CD4-positive, alpha-beta T cell treated with Interleukin-6 for 4 hours (primary cell): Measurements from ENCODE around the gene RAPGEF1.
"Not testable (repeated sequence)": the region's sequence is repeated elsewhere in the genome, so short reads cannot be mapped to it uniquely, and the experiment has no call there.

ENCODE experiments used
- DNase-seq: peaks from one replicate; pipeline ENCODE4 v3.0.0-alpha.2; 2020; ENCODE audit warnings: mixed read lengths

The RAPGEF1 gene

DNA sequence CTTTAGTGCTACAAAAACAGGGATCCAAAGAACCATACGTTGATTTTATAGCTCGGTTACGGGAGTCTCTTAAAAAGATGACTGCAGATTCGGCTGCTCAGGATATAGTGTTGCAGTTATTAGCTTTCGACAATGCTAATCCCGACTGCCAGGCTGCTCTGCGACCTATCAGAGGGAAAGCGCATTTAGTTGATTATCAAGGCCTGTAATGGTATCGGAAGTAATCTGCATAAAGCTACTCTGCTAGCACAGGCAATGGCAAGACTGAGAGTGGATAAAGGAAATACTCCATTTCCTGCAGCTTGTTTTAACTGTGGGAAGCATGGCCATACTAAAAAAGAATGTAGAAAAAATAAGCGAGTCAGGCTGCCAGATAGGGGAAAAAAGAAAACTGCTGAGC, 58.0 kb downstream of the RAPGEF1 start:
- DNase-seq = not testable (repeated sequence)

- not testable (repeated sequence) for DNase-seq
These were observed 58.8 kb downstream of the RAPGEF1 start for GRCh38 chr9:131681108-131681507.

- no peak for DNase-seq
These were observed 60.4 kb downstream of the RAPGEF1 start for GRCh38 chr9:131679261-131680020.

- peak; percentile 87 for DNase-seq
These were observed 61.3 kb downstream of the RAPGEF1 start for GRCh38 chr9:131678499-131679111.

DNA sequence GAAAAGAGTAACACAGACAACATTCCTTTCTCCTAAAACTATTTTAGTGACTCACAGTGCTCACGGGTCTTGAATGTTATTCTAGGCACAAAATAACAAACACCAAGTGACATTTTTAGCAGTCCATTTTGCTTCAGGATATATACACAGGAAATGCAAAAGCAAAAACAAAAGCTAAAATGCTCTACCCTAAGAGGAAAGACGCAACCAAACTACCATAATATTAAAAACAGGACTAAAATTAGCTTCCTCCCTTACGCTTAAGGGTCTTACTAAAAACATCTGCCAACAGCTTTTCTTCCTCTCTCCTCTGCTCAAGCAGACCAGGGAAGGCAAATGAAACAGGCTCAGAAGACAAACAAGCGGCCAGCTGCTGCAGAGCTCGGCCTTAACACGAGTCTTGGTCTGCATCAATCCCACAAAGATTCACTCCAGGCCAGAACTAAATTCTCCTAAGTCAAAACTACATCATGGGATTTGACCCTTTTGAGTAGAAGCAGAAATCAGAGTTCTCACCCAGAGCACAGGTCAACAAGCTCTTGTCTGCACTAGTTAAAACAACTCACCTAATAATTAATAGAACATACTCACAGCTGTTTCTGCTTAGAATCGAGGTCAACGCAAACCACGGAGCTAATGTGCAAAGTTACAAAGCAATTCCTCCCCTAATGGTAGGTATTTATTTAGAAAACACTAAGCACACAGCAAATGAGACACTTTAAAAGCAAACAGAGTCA, 62.3 kb downstream of the RAPGEF1 start:
- no peak for DNase-seq

DNA sequence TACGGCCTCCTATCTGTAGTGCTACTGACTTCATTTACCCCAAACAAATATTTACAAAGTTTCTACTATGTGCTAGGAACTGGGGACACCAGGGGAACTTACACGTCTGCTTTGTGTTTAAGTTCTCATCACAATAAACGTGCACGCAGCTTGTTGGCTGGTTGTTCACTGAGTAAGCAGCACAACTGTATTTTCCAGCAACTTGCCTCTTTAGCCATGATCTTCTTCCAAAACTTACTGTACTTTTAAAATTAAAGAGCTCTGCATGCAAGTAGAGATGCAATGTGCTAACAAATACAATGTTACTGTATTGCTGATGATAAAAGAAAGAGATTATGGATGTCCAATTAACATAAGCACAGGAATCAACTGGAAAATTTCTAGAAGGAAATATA, 62.8 kb downstream of the RAPGEF1 start:
- no peak for DNase-seq

DNA sequence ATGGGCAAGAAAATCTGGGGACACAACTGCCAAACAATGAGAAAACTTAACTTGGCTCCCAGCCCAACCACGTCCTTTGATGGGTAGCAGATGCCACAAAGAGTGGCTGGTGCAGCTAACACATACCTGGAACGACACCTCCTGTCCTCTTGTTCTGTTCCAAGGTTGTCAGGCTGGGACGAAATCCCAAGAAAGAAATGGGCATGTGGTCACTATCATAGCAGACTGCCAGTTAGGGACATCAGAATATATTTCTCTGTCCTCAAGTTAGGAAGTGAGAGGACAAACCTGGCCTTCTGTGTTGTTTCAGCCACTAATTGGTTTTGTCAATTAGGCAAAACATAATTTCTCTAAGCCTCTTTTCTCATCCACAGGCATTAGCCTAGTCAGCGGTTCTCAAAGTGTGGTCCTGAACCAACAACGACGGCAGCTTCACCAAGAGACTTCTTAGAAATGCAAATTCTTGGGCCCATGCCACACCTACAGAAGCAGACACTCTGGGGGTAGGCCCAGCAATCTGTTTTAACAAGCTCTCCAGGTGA, 63.4 kb downstream of the RAPGEF1 start:
- peak; percentile 81 for DNase-seq

DNA sequence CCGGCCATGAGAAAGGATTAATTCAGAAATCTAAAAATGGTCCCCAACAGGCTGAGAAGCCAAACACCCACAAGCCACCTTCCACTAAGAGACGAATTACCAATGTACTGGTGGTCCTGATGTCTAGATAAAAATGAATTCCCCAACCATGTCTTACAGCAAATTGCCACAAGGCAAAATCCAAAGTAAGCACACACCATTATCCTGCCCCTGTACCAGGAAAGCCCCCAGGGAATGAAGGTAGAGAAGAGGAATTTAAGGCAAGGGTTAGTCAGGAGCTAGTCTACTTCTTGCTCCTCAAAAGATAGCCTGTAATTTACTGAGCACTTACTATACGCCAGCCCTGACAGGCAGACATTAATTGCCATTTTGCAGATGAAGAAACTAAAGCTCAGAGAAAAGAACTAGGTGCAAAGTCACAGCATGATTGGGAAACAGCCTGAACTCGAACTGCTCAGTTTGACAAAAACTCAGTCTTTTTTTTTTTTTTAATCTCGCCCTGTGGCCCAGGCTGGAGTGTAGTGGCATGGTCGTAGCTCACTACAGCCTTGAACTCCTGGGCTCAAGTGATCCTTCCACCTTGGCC, 64.3 kb downstream of the RAPGEF1 start:
- DNase-seq = no peak

DNA sequence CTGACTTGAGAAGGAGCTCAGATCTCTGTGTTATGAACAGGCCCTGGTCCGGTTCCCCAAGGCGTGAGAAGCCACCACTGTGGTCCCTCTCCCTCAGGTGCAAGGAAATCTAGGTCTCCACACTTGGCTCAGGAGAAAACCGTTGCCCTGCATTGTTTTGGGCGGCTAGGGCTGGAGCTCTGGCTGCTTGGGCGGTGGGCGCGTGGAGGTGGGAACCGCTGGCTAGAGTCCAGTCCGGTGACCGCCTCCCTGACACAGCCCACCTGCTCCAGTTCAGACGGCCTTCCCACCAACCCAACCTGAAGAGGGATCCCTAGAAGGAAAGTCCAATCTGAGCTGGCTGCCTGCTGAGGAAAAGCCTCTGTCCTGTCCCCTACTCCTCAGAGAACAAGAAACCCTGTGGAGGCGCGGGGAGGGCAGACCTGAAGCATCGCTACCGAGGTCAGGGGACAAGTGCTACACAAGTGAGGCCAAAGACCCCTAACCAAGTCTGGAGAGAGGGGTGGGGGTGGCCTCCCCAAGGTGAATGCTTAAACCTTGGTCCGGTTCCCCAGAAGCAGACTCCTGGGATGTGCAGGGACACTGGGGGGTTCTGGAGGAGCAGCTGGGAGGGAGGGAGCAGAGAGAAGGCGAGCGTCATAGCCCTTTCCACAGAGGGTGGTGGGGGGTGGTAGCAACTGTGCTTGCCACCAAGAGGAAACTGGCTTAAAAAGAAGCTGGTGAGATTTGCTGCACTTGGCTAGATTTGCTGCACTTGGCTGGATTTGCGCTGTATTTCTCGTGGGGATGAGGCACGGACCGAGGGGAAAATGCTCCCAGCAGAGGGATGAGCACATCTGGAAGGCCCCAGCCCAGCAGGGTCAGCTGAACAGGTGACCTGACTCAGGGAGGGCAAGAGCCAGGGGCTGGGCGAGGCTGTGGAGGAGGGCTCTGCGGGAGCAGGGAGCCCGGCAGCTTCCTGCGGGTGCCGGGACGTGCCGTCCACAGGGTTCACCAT, 65.2 kb downstream of the RAPGEF1 start:
- DNase-seq = no peak

- no peak for DNase-seq
These were observed 66.3 kb downstream of the RAPGEF1 start for GRCh38 chr9:131673531-131673930.

DNA sequence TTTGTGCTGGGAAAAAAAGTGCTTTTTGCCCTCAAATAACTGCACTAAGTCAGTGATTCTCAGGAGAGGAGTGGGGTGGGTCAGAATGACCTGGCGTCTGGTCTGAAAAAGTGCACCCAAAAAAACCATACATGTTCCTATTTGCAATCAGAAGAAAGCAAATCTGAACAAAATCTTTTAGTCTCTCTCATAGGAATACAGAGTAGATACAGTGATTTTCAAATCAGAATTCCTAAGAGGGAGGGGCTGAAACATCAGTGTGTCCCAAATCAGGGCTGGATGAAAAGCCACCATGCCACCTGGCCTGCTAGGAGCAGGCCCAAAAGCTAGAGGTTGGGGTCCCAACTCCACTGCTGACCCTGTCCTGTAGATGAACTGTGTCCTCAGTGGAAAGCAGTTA, 66.8 kb downstream of the RAPGEF1 start:
- no peak for DNase-seq

DNA sequence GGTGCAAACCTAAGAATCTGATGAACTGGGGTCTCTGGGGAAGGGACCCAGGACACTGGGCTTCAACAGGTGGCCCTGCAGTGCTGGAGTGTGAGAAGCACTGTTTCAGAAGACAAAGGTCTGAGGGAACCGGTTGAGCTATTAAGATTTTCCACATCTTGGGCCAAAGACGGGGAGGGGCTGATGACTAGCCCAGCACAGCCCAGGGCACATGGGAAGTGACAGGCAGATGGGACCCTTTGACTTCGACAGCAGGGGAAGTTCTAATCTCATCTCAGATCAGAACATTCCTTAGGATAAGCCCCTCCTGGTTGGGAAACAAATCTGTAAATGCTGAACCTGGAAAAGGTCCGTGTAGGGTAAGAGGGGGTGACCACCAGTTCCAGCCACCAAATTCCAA, 67.4 kb downstream of the RAPGEF1 start:
- no peak for DNase-seq

DNA sequence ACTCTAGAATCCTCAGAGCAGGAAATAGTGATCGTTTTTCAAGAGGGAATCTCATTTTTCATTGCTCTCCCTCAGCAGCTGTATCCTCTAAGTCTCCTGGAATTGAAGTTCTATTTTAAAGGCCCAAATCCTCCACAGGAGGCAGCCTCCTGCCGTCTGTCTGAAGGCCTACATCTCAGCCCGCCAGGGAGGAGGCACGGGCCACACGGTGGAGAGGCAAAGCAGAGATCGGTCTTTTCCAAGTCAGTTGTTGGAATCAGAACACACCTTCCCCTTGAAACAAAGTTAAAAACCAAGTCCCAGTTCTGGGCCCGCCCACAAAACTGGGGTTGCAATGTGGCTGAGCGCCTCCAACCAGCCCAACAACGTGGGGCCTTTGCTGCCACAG, 68.7 kb downstream of the RAPGEF1 start:
- no peak for DNase-seq

DNA sequence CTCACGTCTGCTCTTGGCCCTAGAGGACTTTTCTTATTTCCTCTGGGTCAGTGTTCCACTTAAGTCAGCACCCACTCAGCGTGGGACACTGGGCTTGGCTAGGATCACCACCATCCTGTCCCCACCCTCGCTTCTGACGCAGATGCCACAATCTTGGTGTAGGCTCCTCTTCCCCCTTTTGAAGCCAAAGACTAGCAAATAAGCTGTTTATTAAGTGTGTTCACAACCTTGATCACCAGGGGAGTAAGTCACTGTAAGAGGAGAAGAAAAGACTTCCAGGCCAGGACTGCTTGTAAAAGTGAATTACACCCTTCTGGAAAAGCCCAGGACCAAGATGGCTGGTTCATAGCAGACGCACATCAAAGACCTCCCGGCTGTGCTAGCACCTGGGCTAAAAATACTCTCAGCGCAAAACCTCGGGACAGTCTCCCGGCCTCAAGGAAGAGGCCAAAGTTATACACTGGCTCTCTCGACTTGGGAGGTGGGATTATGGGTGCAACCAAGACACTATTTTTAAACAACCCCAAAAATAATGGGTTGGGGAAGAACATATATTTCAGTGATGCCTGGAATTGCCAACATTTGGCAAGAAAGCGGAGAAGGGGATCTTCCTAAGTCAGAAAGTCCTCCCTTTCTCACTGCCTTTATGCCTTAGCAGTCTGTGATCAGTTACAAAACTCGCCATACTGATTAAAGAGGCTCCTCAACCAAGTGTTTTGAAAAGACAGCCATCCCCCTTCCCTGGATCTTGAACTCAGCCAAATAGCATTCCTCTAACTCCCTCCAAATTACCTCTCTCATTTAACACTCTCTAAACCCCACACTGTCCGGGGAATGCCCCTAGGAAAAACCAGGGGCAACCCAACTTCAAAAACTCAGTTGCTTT, 69.4 kb downstream of the RAPGEF1 start:
- peak; percentile 33 for DNase-seq

- peak; percentile 45 for DNase-seq
These were observed 70.4 kb downstream of the RAPGEF1 start for GRCh38 chr9:131669269-131670157.

- DNase-seq = peak; percentile 83
These were observed 71.2 kb downstream of the RAPGEF1 start for GRCh38 chr9:131668439-131669268.

DNA sequence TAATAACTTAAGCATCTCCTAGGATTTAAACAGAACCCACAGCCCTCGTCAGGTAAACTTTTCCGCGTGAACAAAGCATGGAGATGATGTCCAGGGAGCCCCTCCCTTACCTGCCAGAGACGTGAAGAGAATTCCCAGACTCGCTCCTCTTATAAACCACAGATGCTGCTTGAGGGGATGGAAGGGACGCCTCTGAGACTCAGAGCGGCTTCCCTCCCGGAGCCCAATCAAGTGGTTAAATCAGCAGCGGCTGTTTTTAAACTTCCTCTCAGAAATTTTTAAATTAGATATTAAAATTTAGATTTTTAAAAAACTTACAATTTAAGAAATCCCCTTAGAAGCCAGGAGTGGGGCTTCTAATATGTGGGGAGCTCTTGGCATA, 71.8 kb downstream of the RAPGEF1 start:
- peak; percentile 29 for DNase-seq

GRCh38 chr9:131667576-131667975, 72.3 kb downstream of the RAPGEF1 start:
- peak; percentile 73 for DNase-seq

DNA sequence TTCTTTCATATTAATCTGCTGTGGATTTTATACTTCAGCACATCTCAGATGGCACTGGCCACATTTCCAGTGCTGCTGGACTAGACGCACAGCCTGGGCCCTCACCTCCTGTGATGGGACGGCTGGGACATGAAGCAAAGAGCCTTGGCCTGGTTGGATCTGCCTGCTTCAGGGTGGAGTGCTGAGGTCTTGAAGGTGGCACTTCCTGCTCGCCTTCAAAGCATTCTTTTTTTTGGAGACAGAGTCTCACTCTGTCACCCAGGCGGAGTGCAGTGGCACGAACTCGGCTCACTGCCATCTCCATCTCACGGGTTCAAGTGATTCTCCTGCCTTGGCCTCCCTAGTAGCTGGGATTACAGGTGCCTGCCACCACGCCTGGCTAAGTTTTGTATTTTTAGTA, 73.1 kb downstream of the RAPGEF1 start:
- peak; percentile 66 for DNase-seq
